Activated CD8-positive, alpha-beta memory T cell treated with anti-CD3 and anti-CD28 coated beads for 48 hours (primary cell): ENCODE data around the gene DDX41.

Experiments
- DNase-seq, 3 experiments: peaks; one replicate each; pipeline ENCODE4 v3.0.0-alpha.2; 2020; ENCODE audit warnings: low read depth in 2 of 3, low spot score in 2 of 3

DDX41 gene

GRCh38 chr5:177514541-177514940, 2.2 kb downstream of the DDX41 start:
- no peak for DNase-seq

DNA sequence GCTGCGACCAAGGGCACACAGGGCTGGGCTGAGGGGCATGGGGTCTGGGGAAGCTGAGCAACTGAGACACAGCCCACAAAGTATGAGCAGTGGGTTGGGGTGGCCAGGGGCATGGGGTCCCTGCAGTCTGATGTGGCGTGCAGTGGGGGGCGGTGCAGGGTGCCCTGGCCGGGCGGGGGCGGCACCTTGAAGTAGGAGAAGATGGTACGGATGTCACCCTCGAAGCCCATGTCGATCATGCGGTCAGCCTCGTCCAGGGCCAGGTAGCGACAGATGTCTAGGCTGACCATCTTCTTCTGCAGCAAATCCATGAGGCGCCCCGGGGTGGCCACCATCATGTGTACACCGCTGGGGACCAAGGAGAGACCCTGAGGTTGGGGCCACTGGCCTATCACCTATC, 3.3 kb downstream of the DDX41 start:
- no peak for DNase-seq

DNA sequence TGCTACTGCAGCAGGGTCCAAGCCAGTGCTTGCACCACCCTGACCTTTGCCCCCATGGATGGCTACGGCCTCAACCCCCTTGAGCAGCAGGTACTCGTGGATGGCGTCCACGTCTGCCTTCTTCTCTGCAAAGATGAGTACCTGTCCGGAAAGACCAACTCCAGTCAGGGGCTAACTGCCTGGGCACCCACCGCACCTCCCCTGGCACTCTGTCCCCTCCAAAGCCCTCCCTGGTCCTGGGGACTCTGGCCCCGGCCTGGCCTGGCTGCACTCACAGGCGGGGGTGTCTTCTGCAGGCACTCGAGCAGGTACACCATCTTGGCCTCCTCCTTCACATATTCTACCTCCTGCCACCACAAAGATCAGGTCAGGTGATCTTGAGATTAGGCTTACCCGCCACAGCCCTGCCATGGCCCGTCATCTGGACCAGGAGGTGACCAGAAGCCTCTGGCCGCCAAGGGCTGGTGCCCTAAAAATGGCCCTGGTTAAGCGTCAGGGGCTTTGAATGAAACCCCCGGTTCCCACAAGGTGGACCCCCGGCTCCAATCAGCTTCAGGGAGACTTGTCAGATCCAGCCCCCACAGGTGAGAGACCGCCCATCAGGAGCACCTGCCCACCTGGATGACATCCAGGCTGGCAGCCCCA, 3.9 kb downstream of the DDX41 start:
- DNase-seq, result no peak

- no peak for DNase-seq
Observed at GRCh38 chr5:177511796-177512675, 4.7 kb downstream of the DDX41 start.

- no peak for DNase-seq
Observed at GRCh38 chr5:177511181-177511580, 5.6 kb downstream of the DDX41 start.

- no peak for DNase-seq
Observed at GRCh38 chr5:177510567-177511053, 6.2 kb downstream of the DDX41 start.

DNA sequence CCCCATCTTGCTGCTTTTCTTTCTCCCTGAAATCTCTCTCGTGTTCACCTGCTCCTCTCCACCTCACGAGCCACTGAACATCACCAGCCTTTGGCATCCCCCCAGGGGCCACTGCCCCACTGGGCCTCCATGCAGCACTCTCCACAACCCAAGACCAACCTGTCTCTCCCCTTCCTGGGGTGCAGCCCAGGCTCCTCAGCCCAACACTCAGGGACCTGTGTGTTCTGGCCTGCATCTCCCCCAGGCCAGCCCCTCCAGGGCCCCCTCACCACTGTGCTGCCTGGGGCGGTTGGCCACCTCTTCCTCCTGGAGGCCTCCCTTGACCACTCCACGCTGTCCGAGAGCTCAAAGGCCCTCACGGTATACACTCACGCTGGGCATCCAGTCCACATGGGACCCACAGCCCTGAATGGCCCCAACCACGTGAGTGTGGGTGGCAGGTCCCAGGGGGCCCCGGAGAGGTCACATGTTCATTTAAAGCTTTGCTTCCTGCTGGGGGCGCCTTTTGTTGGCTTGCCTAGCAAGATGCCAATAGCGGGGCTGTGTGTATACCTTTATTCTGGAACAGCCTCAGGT, 6.7 kb downstream of the DDX41 start:
- DNase-seq, result no peak

- no peak for DNase-seq
Observed at GRCh38 chr5:177509381-177509951, 7.3 kb downstream of the DDX41 start, which contains the start of gene DOK3. Gene DOK3 (minus strand): TSS chr5:177509826. CDS start chr5:177509540, 286 bp downstream.

GRCh38 chr5:177508837-177509236, 7.9 kb downstream of the DDX41 start:
- no peak for DNase-seq

GRCh38 chr5:177508221-177508611, 8.5 kb downstream of the DDX41 start:
- no peak for DNase-seq

GRCh38 chr5:177507596-177508220, 9.1 kb downstream of the DDX41 start:
- no peak for DNase-seq

GRCh38 chr5:177507165-177507564, 9.6 kb downstream of the DDX41 start:
- DNase-seq, result no peak

DNA sequence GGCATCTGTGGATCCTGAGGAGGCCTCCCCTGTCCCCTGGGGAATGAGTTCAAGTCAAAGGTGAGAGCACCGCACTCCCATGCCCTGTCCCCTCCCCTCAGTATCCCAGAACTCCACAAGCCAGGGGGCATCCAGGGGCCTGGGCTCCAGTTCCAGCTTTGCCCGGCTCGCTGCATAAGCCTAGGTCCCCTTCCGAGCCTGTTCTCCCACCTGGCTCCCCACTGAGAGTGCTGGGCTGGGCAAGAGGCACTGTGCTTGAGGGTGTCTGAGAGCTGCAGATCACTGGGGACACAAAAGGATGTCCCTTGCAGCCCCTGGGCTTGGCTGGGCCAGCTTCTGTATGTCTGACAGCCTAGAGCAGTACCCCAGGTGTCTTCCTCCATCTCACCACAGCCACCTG, 11.7 kb downstream of the DDX41 start:
- DNase-seq, result no peak

DNA sequence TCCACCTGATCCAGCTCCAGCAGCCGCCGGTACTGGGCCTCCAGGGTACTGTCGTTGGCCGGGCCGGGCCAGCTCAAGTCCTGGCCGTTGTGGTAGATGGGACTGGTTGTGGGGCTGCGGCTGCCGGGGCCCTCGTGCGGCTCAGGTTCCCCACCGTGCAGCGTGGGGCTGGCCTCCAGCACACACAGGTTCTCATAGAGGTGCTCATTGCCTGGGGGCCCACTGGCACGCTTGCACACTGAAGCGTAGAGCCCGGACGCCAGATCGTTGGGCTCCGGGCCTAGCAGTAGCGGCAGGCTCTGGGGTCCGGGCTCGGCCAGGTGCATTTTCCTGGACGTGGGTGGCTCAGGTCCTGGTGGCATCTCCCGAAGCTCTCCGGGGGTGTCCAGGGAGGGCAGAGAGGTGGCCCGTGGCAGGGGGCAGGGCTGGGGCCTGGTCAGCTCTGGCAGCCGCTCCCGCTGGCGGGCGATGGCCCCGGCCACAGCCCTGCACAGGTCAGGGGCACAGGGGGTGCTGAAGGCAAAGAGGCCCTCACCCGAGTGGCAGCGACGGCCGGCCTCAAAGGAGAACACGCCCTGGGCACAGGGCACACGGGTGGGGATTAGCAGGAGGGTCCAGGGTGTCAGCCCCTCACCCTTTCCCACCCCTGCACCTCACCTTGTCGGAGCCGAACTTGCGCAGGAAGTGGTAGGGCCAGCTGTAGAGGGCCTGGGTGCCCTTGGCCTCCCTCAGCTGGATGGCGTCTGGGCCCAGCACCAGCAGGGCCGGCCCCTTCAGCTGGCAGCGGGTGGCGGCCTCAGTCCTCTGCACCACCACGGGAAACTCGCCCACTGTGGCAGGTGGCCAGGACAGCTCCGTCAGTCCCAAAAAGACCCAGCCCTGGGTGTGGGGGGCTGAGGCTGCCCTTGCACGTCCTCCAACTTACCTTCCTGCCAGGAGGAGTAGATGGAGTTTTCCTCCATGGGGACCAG, 12.4 kb downstream of the DDX41 start:
- DNase-seq, result no peak

DNA sequence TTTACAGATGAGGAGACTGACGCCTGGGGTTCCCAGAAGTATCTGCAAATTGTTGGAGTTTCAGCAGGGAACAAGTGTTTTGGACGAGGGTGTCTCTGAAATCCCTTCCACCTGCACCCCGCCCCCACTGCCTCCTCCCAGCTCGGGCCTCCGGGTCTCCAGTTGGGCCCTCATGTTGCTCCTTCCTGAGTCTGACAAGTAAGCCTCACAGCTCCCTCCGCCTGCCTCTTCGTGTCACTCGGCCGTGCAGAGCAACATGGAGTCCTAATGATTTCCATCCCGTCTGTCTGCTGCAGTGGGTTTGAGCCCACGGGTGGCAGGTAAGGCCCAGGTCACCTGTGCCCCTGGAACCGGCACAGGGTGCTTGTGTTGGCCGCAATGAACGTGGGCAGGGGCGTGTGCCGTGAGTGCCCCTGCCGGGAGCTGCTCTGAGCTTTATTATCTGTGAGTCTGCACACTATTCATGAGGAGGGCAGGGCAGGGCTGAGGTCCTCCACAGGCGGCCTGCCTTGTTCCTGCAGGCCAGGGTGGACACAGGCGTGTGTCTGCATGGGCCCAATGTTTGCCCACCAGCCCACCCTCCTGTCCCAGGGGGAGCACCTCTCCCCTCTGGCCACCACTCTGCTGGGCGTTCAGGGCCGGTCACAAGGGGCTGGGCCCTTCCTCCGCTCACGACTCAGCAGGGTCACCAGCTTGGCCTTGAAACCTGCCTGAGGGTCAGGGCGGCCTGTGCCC, 13.2 kb downstream of the DDX41 start:
- DNase-seq, result no peak

DNA sequence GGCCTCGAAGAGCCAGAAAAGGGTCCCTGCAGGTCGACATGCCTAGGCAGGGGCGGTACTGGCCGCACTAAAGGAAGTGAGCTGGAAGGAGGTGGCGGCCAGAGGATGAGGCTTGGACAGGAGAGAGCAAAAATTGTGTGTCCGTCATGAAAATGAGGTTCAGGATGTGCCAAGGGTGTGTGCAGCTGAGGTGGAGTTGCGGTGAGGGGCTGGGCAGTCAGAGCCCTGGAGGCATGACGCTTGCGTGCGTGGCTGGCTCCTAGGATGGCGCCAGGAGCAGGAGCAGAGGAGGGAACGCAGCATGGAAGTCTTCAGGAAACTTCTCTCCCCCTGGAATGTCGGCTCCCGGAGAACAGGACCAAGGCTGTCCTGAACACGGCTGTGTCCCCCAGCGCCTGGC, 13.9 kb downstream of the DDX41 start:
- no peak for DNase-seq

DNA sequence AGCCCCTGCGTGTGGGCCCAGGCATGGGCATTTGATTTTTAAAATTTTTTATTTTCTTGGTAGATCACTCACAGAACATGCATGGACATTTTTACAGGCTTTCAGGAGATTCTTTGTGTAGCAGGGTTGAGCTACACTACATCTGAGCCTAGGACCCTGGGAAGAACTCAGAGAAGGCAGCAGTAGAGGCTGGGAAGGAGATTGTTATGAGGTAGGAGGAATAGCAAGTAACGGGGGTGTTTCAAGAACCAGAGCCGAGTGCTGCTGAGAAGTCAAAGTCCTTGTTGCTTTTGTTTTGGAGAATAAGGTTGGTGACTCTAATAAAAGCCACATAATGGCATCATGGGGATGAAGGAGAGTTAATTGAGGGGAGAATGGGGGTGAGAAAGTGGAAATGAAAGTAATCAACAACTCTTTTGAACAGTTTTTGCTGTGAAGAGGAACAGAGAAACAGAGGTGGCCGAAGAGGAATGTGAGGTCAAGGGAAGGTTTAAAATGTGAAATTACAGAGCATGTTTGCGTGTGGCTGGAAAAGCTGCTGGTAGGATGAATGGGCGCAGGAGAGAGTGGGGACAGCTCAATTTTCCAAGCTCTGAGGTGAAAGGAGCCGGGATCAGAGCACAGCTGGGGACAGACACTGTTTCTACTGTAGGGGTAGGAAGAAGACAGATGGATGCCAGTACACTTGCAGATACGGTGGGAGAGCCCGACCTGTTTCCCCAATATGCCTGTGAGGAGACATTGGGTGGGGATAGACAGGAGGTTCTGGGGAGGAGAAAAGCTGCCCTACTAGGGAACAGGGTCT, 14.7 kb downstream of the DDX41 start:
- no peak for DNase-seq

DNA sequence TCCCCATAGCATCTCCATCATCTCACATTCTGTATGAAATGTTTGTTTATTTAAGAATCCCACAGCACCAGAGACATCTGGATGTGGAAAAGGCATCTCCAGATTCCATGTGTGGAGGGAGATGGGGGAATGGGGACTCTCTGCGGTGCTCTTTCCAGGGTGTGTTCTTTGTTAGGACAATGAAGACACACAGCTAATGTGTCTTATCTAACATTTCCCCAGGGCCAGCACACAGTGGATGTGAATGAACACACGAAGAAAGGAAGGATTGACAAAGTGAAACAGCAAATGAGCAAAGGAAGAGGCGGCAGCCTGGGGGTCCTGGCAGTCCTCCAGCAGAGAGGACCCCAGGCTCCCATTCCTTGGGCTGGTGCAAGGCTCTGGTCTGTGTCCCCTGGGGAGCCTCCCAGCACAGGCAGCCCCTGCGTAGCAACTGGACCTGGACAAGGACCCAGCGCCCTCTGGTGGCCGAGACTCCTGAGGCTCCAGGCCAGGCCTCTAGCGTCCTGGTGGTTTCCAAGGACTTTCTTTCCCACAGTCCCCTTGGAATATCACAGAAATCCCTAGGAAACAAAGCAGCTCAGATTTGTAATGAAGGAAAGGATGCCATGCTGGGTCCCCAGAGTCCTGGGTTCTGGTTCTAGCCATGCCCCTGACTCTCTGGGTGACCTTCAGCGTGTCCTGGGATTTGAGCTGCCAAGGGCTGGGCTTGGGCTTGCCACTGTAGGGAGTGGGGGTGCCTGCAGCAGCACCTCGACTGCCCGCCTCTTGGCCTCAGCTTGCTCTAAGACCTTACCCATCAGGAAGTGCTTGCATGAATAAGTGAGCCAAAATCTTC, 15.9 kb downstream of the DDX41 start:
- DNase-seq, result peak; percentile 59 to 88 (median 85)
